HL-60 (cell line): Measurements from ENCODE around the gene TPPP2.

Source experiments
- DNase-seq, 2 experiments: peaks; one replicate each; pipeline ENCODE4 v3.0.0-alpha.2; 2010 to 2020; ENCODE audit warnings: low read depth in 1 of 2, low spot score in 1 of 2
- H3K27ac ChIP-seq: fragments of 250-450 bp; sonication (Bioruptor Pico); replicated peaks from 2 replicates; pipeline ENCODE4 v1.5.1; 2020; ENCODE audit warnings: mild to moderate bottlenecking, moderate library complexity
- H3K27me3 ChIP-seq: fragments of 250-450 bp; sonication (Bioruptor Pico); 2 replicates; pipeline ENCODE4 v1.5.1; 2021; ENCODE audit warnings: mild to moderate bottlenecking, moderate library complexity; ENCODE audit not compliant: insufficient read depth, poor library complexity, severe bottlenecking
- H3K4me3 ChIP-seq: replicated peaks from 2 replicates; pipeline ENCODE4 v1.5.1; 2011; ENCODE audit warnings: mild to moderate bottlenecking, control low read depth, low read length; ENCODE audit not compliant: insufficient read depth
- GABPA ChIP-seq: IDR thresholded peaks from 2 replicates; pipeline ENCODE4 v1.6.1; 2012; ENCODE audit warnings: low read depth
- POLR2AphosphoS5 ChIP-seq: IDR thresholded peaks from 2 replicates; pipeline ENCODE4 v1.6.1; 2012; ENCODE audit warnings: low read depth
- SPI1 ChIP-seq: IDR thresholded peaks from 2 replicates; pipeline ENCODE4 v1.6.1; 2012; ENCODE audit warnings: low read depth, mild to moderate bottlenecking, borderline replicate concordance
- TF ChIP-seq, protein P1 (sequence below): IDR thresholded peaks from one replicate; pipeline ENCODE4 v1.5.1; 2011; ENCODE audit warnings: low read length, control low read depth, inconsistent platforms; ENCODE audit not compliant: insufficient read depth
- TF ChIP-seq, protein P2 (sequence below): IDR thresholded peaks from 2 replicates; pipeline ENCODE4 v1.6.1; 2012; ENCODE audit warnings: low read depth; ENCODE audit not compliant: insufficient replicate concordance

Gene TPPP2

GRCh38 chr14:20997115-20997514 is 32.9 kb upstream of the TPPP2 start:
- TF ChIP-seq GABPA (no peak), POLR2AphosphoS5 (no peak), SPI1 (no peak)
- TF ChIP-seq, protein P1, sequence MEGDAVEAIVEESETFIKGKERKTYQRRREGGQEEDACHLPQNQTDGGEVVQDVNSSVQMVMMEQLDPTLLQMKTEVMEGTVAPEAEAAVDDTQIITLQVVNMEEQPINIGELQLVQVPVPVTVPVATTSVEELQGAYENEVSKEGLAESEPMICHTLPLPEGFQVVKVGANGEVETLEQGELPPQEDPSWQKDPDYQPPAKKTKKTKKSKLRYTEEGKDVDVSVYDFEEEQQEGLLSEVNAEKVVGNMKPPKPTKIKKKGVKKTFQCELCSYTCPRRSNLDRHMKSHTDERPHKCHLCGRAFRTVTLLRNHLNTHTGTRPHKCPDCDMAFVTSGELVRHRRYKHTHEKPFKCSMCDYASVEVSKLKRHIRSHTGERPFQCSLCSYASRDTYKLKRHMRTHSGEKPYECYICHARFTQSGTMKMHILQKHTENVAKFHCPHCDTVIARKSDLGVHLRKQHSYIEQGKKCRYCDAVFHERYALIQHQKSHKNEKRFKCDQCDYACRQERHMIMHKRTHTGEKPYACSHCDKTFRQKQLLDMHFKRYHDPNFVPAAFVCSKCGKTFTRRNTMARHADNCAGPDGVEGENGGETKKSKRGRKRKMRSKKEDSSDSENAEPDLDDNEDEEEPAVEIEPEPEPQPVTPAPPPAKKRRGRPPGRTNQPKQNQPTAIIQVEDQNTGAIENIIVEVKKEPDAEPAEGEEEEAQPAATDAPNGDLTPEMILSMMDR, result no peak
- TF ChIP-seq, protein P2, sequence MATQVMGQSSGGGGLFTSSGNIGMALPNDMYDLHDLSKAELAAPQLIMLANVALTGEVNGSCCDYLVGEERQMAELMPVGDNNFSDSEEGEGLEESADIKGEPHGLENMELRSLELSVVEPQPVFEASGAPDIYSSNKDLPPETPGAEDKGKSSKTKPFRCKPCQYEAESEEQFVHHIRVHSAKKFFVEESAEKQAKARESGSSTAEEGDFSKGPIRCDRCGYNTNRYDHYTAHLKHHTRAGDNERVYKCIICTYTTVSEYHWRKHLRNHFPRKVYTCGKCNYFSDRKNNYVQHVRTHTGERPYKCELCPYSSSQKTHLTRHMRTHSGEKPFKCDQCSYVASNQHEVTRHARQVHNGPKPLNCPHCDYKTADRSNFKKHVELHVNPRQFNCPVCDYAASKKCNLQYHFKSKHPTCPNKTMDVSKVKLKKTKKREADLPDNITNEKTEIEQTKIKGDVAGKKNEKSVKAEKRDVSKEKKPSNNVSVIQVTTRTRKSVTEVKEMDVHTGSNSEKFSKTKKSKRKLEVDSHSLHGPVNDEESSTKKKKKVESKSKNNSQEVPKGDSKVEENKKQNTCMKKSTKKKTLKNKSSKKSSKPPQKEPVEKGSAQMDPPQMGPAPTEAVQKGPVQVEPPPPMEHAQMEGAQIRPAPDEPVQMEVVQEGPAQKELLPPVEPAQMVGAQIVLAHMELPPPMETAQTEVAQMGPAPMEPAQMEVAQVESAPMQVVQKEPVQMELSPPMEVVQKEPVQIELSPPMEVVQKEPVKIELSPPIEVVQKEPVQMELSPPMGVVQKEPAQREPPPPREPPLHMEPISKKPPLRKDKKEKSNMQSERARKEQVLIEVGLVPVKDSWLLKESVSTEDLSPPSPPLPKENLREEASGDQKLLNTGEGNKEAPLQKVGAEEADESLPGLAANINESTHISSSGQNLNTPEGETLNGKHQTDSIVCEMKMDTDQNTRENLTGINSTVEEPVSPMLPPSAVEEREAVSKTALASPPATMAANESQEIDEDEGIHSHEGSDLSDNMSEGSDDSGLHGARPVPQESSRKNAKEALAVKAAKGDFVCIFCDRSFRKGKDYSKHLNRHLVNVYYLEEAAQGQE, result no peak
- Histone ChIP-seq H3K27ac (no peak overlapping the region), H3K27me3 (no peaks in the 10 kb centered on the region), H3K4me3 (no peak overlapping the region)
- no peak for DNase-seq

- H3K4me3 ChIP-seq, result no peak overlapping the region
- TF ChIP-seq SPI1 (no peak), GABPA (no peak), POLR2AphosphoS5 (no peak)
- TF ChIP-seq, protein P2, result no peak
- TF ChIP-seq, protein P1, result no peak
- no peak for DNase-seq
- no peak overlapping the region for H3K27ac ChIP-seq
- H3K27me3 ChIP-seq, result no peaks in the 10 kb centered on the region
These were observed 32.5 kb upstream of the TPPP2 start for GRCh38 chr14:20997564-20997963.

DNA sequence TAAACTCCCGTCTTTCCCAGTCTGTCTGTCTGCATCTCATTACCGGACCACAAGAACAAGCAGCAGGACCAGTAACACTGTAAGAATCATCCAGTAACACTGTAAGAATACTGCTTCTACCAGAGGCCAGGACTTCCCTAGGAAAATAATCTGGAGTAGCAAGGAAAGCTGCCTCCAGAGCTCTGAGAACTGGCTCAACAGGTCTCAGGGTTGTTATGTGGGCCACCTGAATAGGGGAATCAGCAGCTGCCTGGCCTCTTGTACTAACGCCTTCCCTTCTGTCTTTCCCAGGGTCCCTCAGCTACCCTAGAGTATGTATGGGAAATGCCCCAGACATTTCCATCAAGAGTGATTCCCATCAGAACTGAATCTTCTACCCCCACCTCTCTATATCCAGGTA is 31.9 kb upstream of the TPPP2 start:
- no peak overlapping the region for H3K27ac ChIP-seq
- H3K4me3 ChIP-seq, result no peak overlapping the region
- TF ChIP-seq, protein P2, result no peak
- no peak for TF ChIP-seq GABPA
- TF ChIP-seq POLR2AphosphoS5, result no peak
- TF ChIP-seq, protein P1, result no peak
- no peak for TF ChIP-seq SPI1
- no peak for DNase-seq
- H3K27me3 ChIP-seq, result no peaks in the 10 kb centered on the region
